PFSK-1 (cell line): ENCODE results near the gene EEF2.
A peak's percentile ranks its signal among the peaks of the same experiment; 100 is the strongest.

Source experiments
- FOXP2 ChIP-seq: optimal IDR thresholded peaks from 2 replicates; pipeline ENCODE3; 2011; ENCODE audit warnings: borderline replicate concordance, control low read depth, inconsistent platforms; ENCODE audit not compliant: insufficient read depth; ENCODE audit errors: extremely low read length, extremely low read depth
- POLR2AphosphoS5 ChIP-seq: IDR thresholded peaks from 2 replicates; pipeline ENCODE4 v1.6.1; 2012; ENCODE audit warnings: low read depth, mild to moderate bottlenecking, control low read depth, low read length, moderate library complexity
- SIN3A ChIP-seq: IDR thresholded peaks from 2 replicates; pipeline ENCODE4 v1.6.1; 2012; ENCODE audit warnings: mild to moderate bottlenecking, low read length, moderate library complexity, borderline replicate concordance; ENCODE audit not compliant: insufficient read depth
- TAF1 ChIP-seq: IDR thresholded peaks from 2 replicates; pipeline ENCODE4 v1.6.1; 2012; ENCODE audit warnings: low read length, control low read depth, borderline replicate concordance; ENCODE audit not compliant: insufficient read depth
- TF ChIP-seq, protein P1 (sequence below), 2 experiments: IDR thresholded peaks; 2 replicates each; pipeline versions ENCODE4 v1.6.1 to v1.8.0; 2011 to 2012; ENCODE audit warnings: low read depth in 2 of 2, low read length in 2 of 2, control low read depth in 1 of 2, inconsistent platforms in 1 of 2, mild to moderate bottlenecking in 1 of 2, moderate library complexity in 1 of 2; ENCODE audit not compliant: insufficient read depth in 1 of 2

EEF2 gene

DNA sequence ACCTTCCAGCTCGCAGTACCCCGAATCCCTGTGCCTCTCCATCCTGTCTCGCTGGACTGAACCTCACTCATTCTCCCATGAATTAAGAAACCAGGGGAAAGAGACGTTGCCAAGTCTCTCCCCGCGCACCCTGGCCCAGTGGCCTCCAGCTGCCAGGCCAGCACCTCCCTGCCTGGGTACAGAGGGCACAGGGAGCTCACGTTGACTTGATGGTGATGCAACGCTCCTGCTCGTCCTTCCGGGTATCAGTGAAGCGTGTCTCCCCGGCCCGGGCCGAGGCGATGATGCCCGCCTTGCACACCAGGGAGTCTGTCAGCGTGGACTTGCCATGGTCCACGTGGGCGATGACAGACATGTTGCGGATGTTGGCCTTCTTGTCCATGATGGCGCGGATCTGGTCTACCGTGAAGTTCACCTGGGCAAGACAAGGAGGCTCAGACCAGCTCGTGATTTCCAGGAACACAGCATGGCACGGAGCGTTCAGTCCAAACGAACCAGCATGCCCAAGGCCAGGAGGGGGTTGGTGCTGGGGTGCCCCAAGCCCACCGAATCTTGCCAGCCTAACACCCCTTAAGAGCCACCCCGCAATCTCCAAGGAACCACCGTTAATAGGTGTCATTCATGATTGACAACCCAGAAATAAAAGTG is 1.2 kb downstream of the EEF2 start:
- TF ChIP-seq FOXP2 (no peak), POLR2AphosphoS5 (no peak; the same call in none of the 2 replicates), SIN3A (no peak; the same call in 1 of the 2 replicates), TAF1 (no peak)
- TF ChIP-seq, protein P1, sequence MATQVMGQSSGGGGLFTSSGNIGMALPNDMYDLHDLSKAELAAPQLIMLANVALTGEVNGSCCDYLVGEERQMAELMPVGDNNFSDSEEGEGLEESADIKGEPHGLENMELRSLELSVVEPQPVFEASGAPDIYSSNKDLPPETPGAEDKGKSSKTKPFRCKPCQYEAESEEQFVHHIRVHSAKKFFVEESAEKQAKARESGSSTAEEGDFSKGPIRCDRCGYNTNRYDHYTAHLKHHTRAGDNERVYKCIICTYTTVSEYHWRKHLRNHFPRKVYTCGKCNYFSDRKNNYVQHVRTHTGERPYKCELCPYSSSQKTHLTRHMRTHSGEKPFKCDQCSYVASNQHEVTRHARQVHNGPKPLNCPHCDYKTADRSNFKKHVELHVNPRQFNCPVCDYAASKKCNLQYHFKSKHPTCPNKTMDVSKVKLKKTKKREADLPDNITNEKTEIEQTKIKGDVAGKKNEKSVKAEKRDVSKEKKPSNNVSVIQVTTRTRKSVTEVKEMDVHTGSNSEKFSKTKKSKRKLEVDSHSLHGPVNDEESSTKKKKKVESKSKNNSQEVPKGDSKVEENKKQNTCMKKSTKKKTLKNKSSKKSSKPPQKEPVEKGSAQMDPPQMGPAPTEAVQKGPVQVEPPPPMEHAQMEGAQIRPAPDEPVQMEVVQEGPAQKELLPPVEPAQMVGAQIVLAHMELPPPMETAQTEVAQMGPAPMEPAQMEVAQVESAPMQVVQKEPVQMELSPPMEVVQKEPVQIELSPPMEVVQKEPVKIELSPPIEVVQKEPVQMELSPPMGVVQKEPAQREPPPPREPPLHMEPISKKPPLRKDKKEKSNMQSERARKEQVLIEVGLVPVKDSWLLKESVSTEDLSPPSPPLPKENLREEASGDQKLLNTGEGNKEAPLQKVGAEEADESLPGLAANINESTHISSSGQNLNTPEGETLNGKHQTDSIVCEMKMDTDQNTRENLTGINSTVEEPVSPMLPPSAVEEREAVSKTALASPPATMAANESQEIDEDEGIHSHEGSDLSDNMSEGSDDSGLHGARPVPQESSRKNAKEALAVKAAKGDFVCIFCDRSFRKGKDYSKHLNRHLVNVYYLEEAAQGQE (IDR thresholded peaks at IDR 0.05; ENCODE audit: insufficient read depth in 1 of 2, low read depth in 2 of 2, low read length in 2 of 2): no peak

DNA sequence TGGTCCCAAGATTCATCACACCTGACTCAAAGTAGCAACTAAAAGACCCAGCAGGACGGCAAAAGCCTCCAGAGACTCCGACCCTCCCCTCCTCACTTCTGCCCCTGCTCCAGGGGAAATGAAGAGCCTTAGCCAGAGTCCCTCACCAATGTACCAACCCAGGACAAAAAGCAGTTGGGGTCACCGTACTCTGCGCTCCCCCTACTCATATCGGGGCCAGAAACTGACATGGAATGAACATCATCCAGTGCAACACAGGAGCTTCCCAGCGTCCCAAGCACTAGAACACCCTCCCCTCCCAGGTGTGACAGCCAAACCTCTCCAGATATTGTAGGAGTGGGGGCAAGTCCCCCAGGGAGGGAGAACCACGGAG is 1.7 kb downstream of the EEF2 start:
- TF ChIP-seq, protein P1 (IDR thresholded peaks at IDR 0.05; ENCODE audit: insufficient read depth in 1 of 2, low read depth in 2 of 2, low read length in 2 of 2): no peak
- TF ChIP-seq FOXP2 (no peak), TAF1 (no peak), SIN3A (no peak), POLR2AphosphoS5 (no peak; the same call in 1 of the 2 replicates)

DNA sequence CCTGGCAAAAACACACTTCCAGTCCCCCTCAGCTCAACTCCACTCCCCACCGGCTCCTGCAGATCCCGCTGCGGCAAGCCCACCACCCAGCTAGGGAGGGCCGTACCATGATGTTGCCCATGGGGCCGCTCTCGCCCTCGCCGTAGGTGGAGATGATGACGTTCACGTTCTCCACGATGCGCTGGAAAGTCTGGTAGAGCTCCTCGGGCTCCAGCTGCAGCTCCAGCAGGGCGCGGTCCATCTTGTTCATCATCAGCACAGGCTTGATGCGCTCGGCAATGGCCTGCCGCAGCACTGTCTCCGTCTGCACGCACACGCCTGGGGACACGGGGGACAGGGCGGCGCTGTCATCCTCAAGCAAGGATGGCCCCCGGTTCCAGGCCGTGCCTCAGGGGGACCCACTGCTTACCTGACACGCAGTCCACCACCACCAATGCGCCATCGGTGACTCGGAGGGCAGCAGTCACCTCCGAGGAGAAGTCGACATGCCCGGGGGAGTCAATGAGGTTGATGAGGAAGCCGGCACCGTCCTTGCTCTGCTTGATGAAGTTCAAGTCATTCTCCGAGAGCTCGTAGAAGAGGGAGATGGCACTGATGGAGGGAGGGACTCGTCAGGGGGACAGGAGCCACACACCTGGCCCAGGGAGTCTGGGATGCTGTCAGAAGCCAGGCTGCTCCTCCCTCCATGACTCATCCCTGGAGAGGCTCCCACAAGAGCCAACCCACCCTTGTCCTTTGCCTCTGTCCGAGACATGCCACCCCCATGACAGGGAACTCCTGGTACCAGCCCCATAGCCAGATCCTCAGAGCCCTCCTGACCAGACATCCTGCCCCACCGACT is 2.3 kb downstream of the EEF2 start:
- TF ChIP-seq POLR2AphosphoS5: peak; percentile 27; the same call in 1 of the 2 replicates
- TF ChIP-seq FOXP2: no peak

DNA sequence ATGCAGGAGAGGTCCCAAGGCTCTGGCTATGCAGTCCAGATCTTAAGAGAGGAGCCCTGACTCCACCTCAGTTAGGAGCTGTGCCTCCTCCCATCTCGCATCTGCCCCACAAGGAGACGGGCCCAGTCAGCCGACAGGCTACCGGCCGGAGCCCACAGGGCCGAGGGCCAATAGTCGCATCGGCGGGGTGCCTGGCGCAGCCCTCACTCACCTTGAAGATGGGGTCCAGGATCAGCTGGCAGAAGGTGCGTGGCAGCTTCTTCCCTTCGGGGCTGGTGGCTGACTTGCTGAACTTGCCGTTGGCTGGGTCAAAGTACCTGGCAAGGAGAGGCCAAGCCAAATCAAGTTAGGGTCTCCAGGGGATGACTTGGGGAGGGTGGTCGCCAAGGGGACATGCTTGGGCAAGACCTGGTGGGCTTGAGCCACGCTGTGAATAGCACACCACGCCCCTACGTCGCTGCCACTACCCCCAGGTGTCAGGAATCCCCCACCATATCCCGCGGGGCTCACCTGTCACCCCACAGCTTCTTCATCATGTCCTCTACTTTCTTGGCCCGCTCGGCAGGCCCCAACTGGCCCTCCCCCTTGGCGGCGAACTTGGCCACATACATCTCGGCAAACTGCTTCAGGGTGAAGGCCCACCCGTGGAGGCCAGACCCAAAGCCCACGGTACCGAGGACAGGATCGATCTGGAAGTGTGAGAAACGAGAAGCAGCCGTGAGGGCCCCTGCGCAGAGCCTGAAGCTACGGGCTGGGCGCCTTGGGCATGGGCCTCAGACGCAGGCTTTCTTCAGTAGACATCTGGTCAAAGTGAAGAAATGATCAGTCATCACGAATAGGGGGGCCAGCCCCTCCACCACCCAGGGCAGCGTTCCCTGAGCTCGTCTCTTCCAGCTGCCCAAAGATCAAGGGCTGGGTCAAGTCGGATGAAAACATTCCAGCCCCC is 3.3 kb downstream of the EEF2 start:
- TF ChIP-seq POLR2AphosphoS5 (no peak; the same call in none of the 2 replicates), TAF1 (no peak), SIN3A (no peak), FOXP2 (no peak)
- TF ChIP-seq, protein P1 (IDR thresholded peaks at IDR 0.05; ENCODE audit: insufficient read depth in 1 of 2, low read depth in 2 of 2, low read length in 2 of 2): no peak

DNA sequence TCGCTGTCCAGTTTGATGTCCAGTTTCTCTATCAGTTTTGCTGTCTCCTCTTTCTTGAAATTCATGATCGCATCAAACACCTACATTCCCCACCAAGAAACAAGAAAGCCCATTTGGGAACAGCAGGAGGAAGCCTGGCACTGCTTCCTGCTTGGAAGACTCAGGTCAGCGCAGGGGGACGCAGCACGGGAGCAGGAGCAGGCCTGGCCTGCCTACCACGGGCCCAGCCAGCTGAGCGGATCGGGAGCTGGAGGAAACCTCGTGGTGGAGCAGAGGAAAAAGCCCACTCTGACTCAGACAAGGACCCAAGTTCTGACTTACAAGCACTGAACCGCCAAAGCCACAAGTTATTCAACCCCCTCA is 3.9 kb downstream of the EEF2 start:
- TF ChIP-seq POLR2AphosphoS5: no peak; the same call in 1 of the 2 replicates
- TF ChIP-seq, protein P1 (IDR thresholded peaks at IDR 0.05; ENCODE audit: insufficient read depth in 1 of 2, low read depth in 2 of 2, low read length in 2 of 2): no peak
- TF ChIP-seq SIN3A: no peak
- TF ChIP-seq FOXP2: no peak
- TF ChIP-seq TAF1: no peak
